GM12878 (cell line): ENCODE results near the gene IRF1. TPM values are rescaled to one million over a fixed set of nuclear protein-coding genes. Genes with fewer than 3 reads are reported as not detected.

ENCODE experiments used
- BRCA1 ChIP-seq: IDR thresholded peaks from 2 replicates; pipeline ENCODE4 v1.6.1; 2011; ENCODE audit warnings: low read depth, low read length, improper control_type of control experiment
- CBFB ChIP-seq: IDR thresholded peaks from 2 replicates; pipeline ENCODE4 v1.6.1; 2016; ENCODE audit warnings: antibody characterized with exemption, low read depth
- CHD1 ChIP-seq: IDR thresholded peaks from 2 replicates; pipeline ENCODE4 v1.6.1; 2012; ENCODE audit warnings: low read depth, low read length, improper control_type of control experiment
- EED ChIP-seq: sonication (generic); IDR thresholded peaks from 2 replicates; pipeline ENCODE4 v1.6.1; 2016; ENCODE audit warnings: antibody characterized with exemption, low read depth
- GATAD2B ChIP-seq: fragments of 450-650 bp; conservative IDR thresholded peaks from 2 replicates; pipeline ENCODE4 v1.6.1; 2017; ENCODE audit warnings: low read depth, mild to moderate bottlenecking, moderate library complexity
- HDAC6 ChIP-seq: fragments of 200-600 bp; sonication (generic); IDR thresholded peaks from one replicate; pipeline ENCODE4 v1.8.0; 2017; ENCODE audit warnings: antibody characterized with exemption; ENCODE audit not compliant: unreplicated experiment
- IKZF2 ChIP-seq, 2 experiments: fragments of 450-650 bp; IDR thresholded peaks; 2 replicates each; pipeline ENCODE4 v1.6.1; 2017; ENCODE audit warnings: mild to moderate bottlenecking in 2 of 2, moderate library complexity in 2 of 2
- KAT2A ChIP-seq: conservative IDR thresholded peaks from 2 replicates; pipeline ENCODE4 v1.6.1; 2011; ENCODE audit warnings: low read depth, low read length; ENCODE audit not compliant: control insufficient read depth
- LARP7 ChIP-seq: fragments of 450-650 bp; IDR thresholded peaks from 2 replicates; pipeline ENCODE4 v1.6.1; 2017; ENCODE audit warnings: mild to moderate bottlenecking
- MEF2B ChIP-seq: fragments of 450-650 bp; IDR thresholded peaks from 2 replicates; pipeline ENCODE4 v1.6.1; 2018; ENCODE audit warnings: mild to moderate bottlenecking, moderate library complexity; ENCODE audit not compliant: partially characterized antibody, poor library complexity, severe bottlenecking
- MXI1 ChIP-seq: fragments of 150-350 bp; IDR thresholded peaks from 2 replicates; pipeline ENCODE4 v1.6.1; 2011; ENCODE audit warnings: low read depth, mild to moderate bottlenecking, inconsistent platforms, low read length, improper control_type of control experiment
- NFIC ChIP-seq: IDR thresholded peaks from 2 replicates; pipeline ENCODE4 v1.6.1; 2012; ENCODE audit warnings: low read depth, mild to moderate bottlenecking, inconsistent platforms, low read length, moderate library complexity
- POLR2AphosphoS2 ChIP-seq: IDR thresholded peaks from 2 replicates; pipeline ENCODE4 v1.6.1; 2011; ENCODE audit warnings: low read depth, mild to moderate bottlenecking, low read length, improper control_type of control experiment, moderate library complexity
- POU2F2 ChIP-seq: IDR thresholded peaks from 3 replicates; pipeline ENCODE4 v1.6.1; 2011; ENCODE audit warnings: low read depth, mild to moderate bottlenecking, low read length, borderline replicate concordance
- RAD21 ChIP-seq: IDR thresholded peaks from 2 replicates; pipeline ENCODE4 v1.6.1; 2011; ENCODE audit warnings: mild to moderate bottlenecking, low read depth, low read length, moderate library complexity; ENCODE audit not compliant: insufficient read depth
- SMAD1 ChIP-seq: fragments of 450-650 bp; IDR thresholded peaks from 2 replicates; pipeline ENCODE4 v1.6.1; 2018; ENCODE audit warnings: mild to moderate bottlenecking, low read depth; ENCODE audit not compliant: partially characterized antibody
- STAT1 ChIP-seq: fragments of 450-650 bp; conservative IDR thresholded peaks from 2 replicates; pipeline ENCODE4 v1.6.1; 2014; ENCODE audit warnings: antibody characterized with exemption, mild to moderate bottlenecking
- STAT3 ChIP-seq: IDR thresholded peaks from 2 replicates; pipeline ENCODE4 v1.6.1; 2011; ENCODE audit warnings: low read depth, low read length, improper control_type of control experiment
- TCF7 ChIP-seq: IDR thresholded peaks from 2 replicates; pipeline ENCODE4 v1.6.1; 2014; ENCODE audit warnings: antibody characterized with exemption, borderline replicate concordance
- ZBED1 ChIP-seq: IDR thresholded peaks from 2 replicates; pipeline ENCODE4 v1.6.1; 2016; ENCODE audit warnings: borderline replicate concordance
- ZNF207 ChIP-seq: fragments of 450-650 bp; IDR thresholded peaks from 2 replicates; pipeline ENCODE4 v1.6.1; 2014; ENCODE audit warnings: antibody characterized with exemption, mild to moderate bottlenecking, borderline replicate concordance
- ZNF217 ChIP-seq: fragments of 450-650 bp; IDR thresholded peaks from 2 replicates; pipeline ENCODE4 v1.6.1; 2017; ENCODE audit warnings: antibody characterized with exemption, mild to moderate bottlenecking
- polyA plus RNA-seq, 11 experiments: library from polyadenylated mRNA; depleted of rRNA in 4 of 11; unstranded in 6 of 11; stranded (reverse) in 5 of 11; fragments of >200 nt; fragmentation: Nextera tagmentation in 4 of 11; fragmentation: Illumina TruSeq in 1 of 11; extraction: Ambion mirVana in 4 of 11; extraction: Trizol in 1 of 11; gene quantifications; 1 replicate in 1 of 11; 2 replicates in 10 of 11; pipeline versions ENCODE4 v1.2.1 to v1.2.3, GENCODE V29; 2011 to 2016; ENCODE audit warnings: inconsistent platforms in 2 of 11, missing spikeins in 2 of 11, low read depth in 1 of 11
- total RNA-seq, 4 experiments: library from RNA; depleted of rRNA in 3 of 4; stranded (reverse); fragments of >200 nt in 3 of 4; fragmentation: Illumina TruSeq in 1 of 4; extraction: Trizol in 1 of 4; gene quantifications; 2 replicates each; pipeline versions ENCODE4 v1.2.1 to v1.2.3, GENCODE V29; 2013 to 2021
- TF ChIP-seq, protein P1 (sequence below): fragments of 150-350 bp; IDR thresholded peaks from 2 replicates; pipeline ENCODE4 v1.6.1; 2016; ENCODE audit warnings: low read depth, low read length
- TF ChIP-seq, protein P2 (sequence below): fragments of 450-650 bp; IDR thresholded peaks from 2 replicates; pipeline ENCODE4 v1.6.1; 2016; ENCODE audit warnings: mild to moderate bottlenecking
- TF ChIP-seq, protein P3 (sequence below): IDR thresholded peaks from 2 replicates; pipeline ENCODE4 v1.6.1; 2011; ENCODE audit warnings: low read depth, low read length, improper control_type of control experiment, borderline replicate concordance

The IRF1 gene
- total and polyA plus RNA-seq, 10 of the 15 experiments (the other 5 are each of a cell fraction or from before 2014, with no cell fraction given) = 6.9 to 68.0 (median 49.6) TPM

DNA sequence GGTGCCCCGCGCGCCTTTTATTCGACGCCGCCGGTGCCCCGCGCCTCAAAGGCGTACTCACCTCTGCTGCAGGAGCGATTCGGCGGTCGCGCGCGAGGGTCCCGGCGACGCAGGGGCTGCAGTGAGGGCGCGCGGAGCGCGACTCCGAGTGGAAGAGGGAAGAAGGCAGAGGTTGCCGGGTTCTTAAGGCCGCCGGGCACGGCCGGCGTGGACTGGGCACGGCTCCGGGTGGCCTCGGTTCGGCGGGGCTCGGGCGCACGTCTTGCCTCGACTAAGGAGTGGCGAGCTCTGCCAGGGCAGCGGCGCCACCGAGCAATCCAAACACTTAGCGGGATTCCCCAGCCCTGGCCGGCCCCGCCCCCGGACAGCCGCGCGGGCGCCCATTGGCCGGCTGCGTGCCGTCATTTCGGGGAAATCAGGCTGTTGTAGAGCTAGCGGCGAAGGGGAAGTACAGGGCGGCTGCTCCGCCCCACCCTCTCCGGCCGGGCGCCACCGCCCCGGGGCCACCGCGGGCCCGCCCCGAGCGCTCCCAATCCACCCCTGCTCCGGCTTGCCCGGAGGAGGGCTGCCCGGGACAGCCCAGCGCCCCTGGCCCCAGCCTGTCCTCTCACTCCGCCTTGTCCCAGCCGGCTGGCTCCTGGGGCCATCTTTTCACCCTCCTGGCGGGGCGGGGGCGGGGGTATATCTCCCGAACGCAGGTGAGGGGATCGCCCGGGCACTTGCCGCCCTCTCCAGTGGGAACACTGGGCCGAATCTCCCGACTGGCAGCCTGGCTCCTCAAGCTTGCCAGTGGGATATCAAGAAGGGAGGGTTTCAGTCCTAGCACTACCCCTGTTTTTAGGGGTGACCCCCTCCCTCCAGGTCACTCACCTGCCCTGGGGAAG is at the start of gene IRF1 (continued):
- no peak for TF ChIP-seq MEF2B
- TF ChIP-seq, protein P1, sequence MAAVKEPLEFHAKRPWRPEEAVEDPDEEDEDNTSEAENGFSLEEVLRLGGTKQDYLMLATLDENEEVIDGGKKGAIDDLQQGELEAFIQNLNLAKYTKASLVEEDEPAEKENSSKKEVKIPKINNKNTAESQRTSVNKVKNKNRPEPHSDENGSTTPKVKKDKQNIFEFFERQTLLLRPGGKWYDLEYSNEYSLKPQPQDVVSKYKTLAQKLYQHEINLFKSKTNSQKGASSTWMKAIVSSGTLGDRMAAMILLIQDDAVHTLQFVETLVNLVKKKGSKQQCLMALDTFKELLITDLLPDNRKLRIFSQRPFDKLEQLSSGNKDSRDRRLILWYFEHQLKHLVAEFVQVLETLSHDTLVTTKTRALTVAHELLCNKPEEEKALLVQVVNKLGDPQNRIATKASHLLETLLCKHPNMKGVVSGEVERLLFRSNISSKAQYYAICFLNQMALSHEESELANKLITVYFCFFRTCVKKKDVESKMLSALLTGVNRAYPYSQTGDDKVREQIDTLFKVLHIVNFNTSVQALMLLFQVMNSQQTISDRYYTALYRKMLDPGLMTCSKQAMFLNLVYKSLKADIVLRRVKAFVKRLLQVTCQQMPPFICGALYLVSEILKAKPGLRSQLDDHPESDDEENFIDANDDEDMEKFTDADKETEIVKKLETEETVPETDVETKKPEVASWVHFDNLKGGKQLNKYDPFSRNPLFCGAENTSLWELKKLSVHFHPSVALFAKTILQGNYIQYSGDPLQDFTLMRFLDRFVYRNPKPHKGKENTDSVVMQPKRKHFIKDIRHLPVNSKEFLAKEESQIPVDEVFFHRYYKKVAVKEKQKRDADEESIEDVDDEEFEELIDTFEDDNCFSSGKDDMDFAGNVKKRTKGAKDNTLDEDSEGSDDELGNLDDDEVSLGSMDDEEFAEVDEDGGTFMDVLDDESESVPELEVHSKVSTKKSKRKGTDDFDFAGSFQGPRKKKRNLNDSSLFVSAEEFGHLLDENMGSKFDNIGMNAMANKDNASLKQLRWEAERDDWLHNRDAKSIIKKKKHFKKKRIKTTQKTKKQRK = no peak
- TF ChIP-seq IKZF2 (IDR thresholded peaks at IDR 0.05) = peak; percentile 46 to 57
- TF ChIP-seq MXI1 = no peak
- peak; percentile 47 for TF ChIP-seq LARP7
- peak; percentile 66 for TF ChIP-seq SMAD1
- 0 out of 2 replicates have a peak, but pooled peaks have one; percentile 80 for TF ChIP-seq GATAD2B
- 0 out of 2 replicates have a peak, but pooled peaks have one; percentile 0 for TF ChIP-seq RAD21
- no peak for TF ChIP-seq ZNF217
- 0 out of 2 replicates have a peak, but pooled peaks have one; percentile 60 for TF ChIP-seq ZNF207
- TF ChIP-seq, protein P2, sequence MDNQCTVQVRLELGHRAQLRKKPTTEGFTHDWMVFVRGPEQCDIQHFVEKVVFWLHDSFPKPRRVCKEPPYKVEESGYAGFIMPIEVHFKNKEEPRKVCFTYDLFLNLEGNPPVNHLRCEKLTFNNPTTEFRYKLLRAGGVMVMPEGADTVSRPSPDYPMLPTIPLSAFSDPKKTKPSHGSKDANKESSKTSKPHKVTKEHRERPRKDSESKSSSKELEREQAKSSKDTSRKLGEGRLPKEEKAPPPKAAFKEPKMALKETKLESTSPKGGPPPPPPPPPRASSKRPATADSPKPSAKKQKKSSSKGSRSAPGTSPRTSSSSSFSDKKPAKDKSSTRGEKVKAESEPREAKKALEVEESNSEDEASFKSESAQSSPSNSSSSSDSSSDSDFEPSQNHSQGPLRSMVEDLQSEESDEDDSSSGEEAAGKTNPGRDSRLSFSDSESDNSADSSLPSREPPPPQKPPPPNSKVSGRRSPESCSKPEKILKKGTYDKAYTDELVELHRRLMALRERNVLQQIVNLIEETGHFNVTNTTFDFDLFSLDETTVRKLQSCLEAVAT = no peak
- peak; percentile 93; the same call in 1 of the 2 replicates for TF ChIP-seq POLR2AphosphoS2
- no peak for TF ChIP-seq KAT2A
- TF ChIP-seq STAT1 = peak; percentile 99
- peak; percentile 31; the same call in 1 of the 2 replicates for TF ChIP-seq STAT3
- peak; percentile 93 for TF ChIP-seq POU2F2
- no peak for TF ChIP-seq TCF7
- TF ChIP-seq EED = peak; percentile 36; the same call in 1 of the 2 replicates
- TF ChIP-seq ZBED1 = 0 out of 2 replicates have a peak, but pooled peaks have one; percentile 65
- TF ChIP-seq BRCA1 = no peak
- no peak; the same call in 1 of the 2 replicates for TF ChIP-seq CHD1
- no peak; the same call in 1 of the 2 replicates for TF ChIP-seq CBFB
- peak; percentile 80 for TF ChIP-seq HDAC6
- no peak for TF ChIP-seq NFIC
- TF ChIP-seq, protein P3, sequence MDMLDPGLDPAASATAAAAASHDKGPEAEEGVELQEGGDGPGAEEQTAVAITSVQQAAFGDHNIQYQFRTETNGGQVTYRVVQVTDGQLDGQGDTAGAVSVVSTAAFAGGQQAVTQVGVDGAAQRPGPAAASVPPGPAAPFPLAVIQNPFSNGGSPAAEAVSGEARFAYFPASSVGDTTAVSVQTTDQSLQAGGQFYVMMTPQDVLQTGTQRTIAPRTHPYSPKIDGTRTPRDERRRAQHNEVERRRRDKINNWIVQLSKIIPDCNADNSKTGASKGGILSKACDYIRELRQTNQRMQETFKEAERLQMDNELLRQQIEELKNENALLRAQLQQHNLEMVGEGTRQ = no peak
